K562 (cell line): ENCODE data around the gene CHST1. TPM values are rescaled to one million over a fixed set of nuclear protein-coding genes. Genes with fewer than 3 reads are reported as not detected.
A peak's percentile ranks its signal among the peaks of the same experiment; 100 is the strongest.

Experiments used
- ARID3A ChIP-seq: IDR thresholded peaks from 2 replicates; pipeline ENCODE4 v1.6.1; 2012; ENCODE audit warnings: low read depth, low read length, improper control_type of control experiment, borderline replicate concordance
- CBFB ChIP-seq: sonication (generic); formaldehyde crosslinking; IDR thresholded peaks from 2 replicates; pipeline ENCODE4 v1.4.0; 2020; ENCODE audit warnings: mild to moderate bottlenecking, missing genetic modification reagents
- CTBP1 ChIP-seq: fragments of 450-650 bp; IDR thresholded peaks from 2 replicates; pipeline ENCODE4 v1.6.1; 2016; ENCODE audit warnings: borderline replicate concordance
- ELF4 ChIP-seq: fragments of 450-650 bp; formaldehyde crosslinking; IDR thresholded peaks from 2 replicates; pipeline ENCODE4 v1.4.0; 2022; ENCODE audit warnings: missing genetic modification characterization
- ETS1 ChIP-seq: conservative IDR thresholded peaks from 2 replicates; pipeline ENCODE4 v1.6.1; 2011; ENCODE audit warnings: low read depth, mild to moderate bottlenecking, low read length; ENCODE audit not compliant: control insufficient read depth
- GABPB1 ChIP-seq: sonication (generic); formaldehyde crosslinking; IDR thresholded peaks from 2 replicates; pipeline ENCODE4 v1.8.0; 2022; ENCODE audit warnings: mild to moderate bottlenecking, missing genetic modification reagents
- GTF2B ChIP-seq: IDR thresholded peaks from 2 replicates; pipeline ENCODE4 v1.6.1; 2011; ENCODE audit not compliant: insufficient read length; ENCODE audit errors: extremely low read depth
- MAFG ChIP-seq: fragments of 450-650 bp; conservative IDR thresholded peaks from 2 replicates; pipeline ENCODE4 v1.6.1; 2016; ENCODE audit warnings: missing genetic modification characterization, missing compliant biosample characterization
- MTA2 ChIP-seq: fragments of 450-650 bp; IDR thresholded peaks from 2 replicates; pipeline ENCODE4 v1.6.1; 2016; ENCODE audit warnings: low read depth
- NFE2 ChIP-seq: IDR thresholded peaks from 2 replicates; pipeline ENCODE4 v1.6.1; 2014; ENCODE audit warnings: antibody characterized with exemption, low read depth
- SAFB2 ChIP-seq: fragments of 200-400 bp; formaldehyde crosslinking; IDR thresholded peaks from 2 replicates; pipeline ENCODE4 v1.6.1; 2018; ENCODE audit warnings: borderline replicate concordance, low read length, low read depth, moderate library complexity; ENCODE audit not compliant: severe bottlenecking
- SLC30A9 ChIP-seq: fragments of 250-450 bp; sonication (Bioruptor Pico); IDR thresholded peaks from 2 replicates; pipeline ENCODE4 v1.8.0; 2022; ENCODE audit warnings: mild to moderate bottlenecking, moderate library complexity
- TAF7 ChIP-seq: fragments of 450-650 bp; IDR thresholded peaks from 2 replicates; pipeline ENCODE4 v1.6.1; 2016; ENCODE audit warnings: missing genetic modification characterization, missing compliant biosample characterization
- TBL1XR1 ChIP-seq, 2 experiments: IDR thresholded peaks; 2 replicates each; pipeline ENCODE4 v1.6.1; 2012; ENCODE audit warnings: improper control_type of control experiment in 2 of 2, low read length in 2 of 2, mild to moderate bottlenecking in 1 of 2
- TFE3 ChIP-seq: fragments of 450-650 bp; formaldehyde crosslinking; IDR thresholded peaks from 2 replicates; pipeline ENCODE4 v1.4.0; 2020; ENCODE audit warnings: mild to moderate bottlenecking, mixed read lengths
- TSC22D4 ChIP-seq: fragments of 450-650 bp; IDR thresholded peaks from 2 replicates; pipeline ENCODE4 v1.6.1; 2016; ENCODE audit warnings: missing genetic modification characterization, missing biosample characterization, control low read depth
- U2AF1 ChIP-seq: fragments of 200-400 bp; formaldehyde crosslinking; optimal IDR thresholded peaks from 2 replicates; pipeline ENCODE3; 2017; ENCODE audit warnings: mild to moderate bottlenecking, low read depth, low read length, moderate library complexity
- ZBTB2 ChIP-seq: fragments of 450-650 bp; IDR thresholded peaks from 2 replicates; pipeline ENCODE4 v1.6.1; 2016; ENCODE audit warnings: antibody characterized with exemption
- ZNF316 ChIP-seq: fragments of 450-650 bp; IDR thresholded peaks from 2 replicates; pipeline ENCODE4 v1.6.1; 2016
- ZNF436 ChIP-seq: fragments of 250-450, 450-650 bp; sonication (Bioruptor Pico); formaldehyde crosslinking; IDR thresholded peaks from 2 replicates; pipeline ENCODE4 v1.7.0; 2020; ENCODE audit warnings: mild to moderate bottlenecking
- ZNF695 ChIP-seq: fragments of 450-650 bp; formaldehyde crosslinking; IDR thresholded peaks from 2 replicates; pipeline ENCODE4 v1.4.0; 2020; ENCODE audit warnings: mild to moderate bottlenecking, moderate library complexity
- ZNF766 ChIP-seq: fragments of 200-800 bp; sonication (Bioruptor generic); conservative IDR thresholded peaks from 2 replicates; pipeline ENCODE4 v1.6.1; 2016; ENCODE audit warnings: missing genetic modification characterization, missing compliant biosample characterization
- ZSCAN29 ChIP-seq: fragments of 450-650 bp; IDR thresholded peaks from 2 replicates; pipeline ENCODE4 v1.6.1; 2017
- polyA plus RNA-seq, 8 experiments: library from polyadenylated mRNA; depleted of rRNA in 4 of 8; stranded (reverse) in 5 of 8; unstranded in 3 of 8; fragments of >200 nt; fragmentation: Nextera tagmentation in 2 of 8; fragmentation: Illumina TruSeq in 1 of 8; extraction: Ambion mirVana in 2 of 8; extraction: Trizol in 1 of 8; gene quantifications; 2 replicates each; pipeline versions ENCODE4 v1.2.1 to v1.2.3, GENCODE V29; 2011 to 2014; ENCODE audit warnings: inconsistent platforms in 1 of 8, missing spikeins in 1 of 8
- total RNA-seq, 7 experiments: library from RNA; depleted of rRNA in 6 of 7; stranded (reverse); fragments of >200 nt in 6 of 7; fragmentation: Illumina TruSeq in 2 of 7; extraction: Trizol in 2 of 7; gene quantifications; 2 replicates each; pipeline versions ENCODE4 v1.2.1 to v1.2.3, GENCODE V29; 2011 to 2021; ENCODE audit warnings: low replicate concordance in 1 of 7

The CHST1 gene
- total and polyA plus RNA-seq, 9 of the 15 experiments (the other 6 are each of a cell fraction or from before 2014, with no cell fraction given): 0.04 to 0.32 (median 0.18) TPM; not detected in 4

GRCh38 chr11:45662665-45663485 is 2.5 kb downstream of the CHST1 start (continued):
- TF ChIP-seq SAFB2 (no peak), ZSCAN29 (no peak), ZNF436 (CRISPR knock-in tag) (no peak), NFE2 (peak; percentile 77), CBFB (no peak), ZBTB2 (no peak), SLC30A9 (CRISPR knock-in tag) (no peak), GTF2B (no peak), TSC22D4 (tag) (no peak), CTBP1 (no peak), GABPB1 (CRISPR knock-in tag) (no peak), MTA2 (no peak), ZNF766 (CRISPR knock-in tag) (no peak), U2AF1 (no peak), ARID3A (no peak), TFE3 (CRISPR knock-in tag) (no peak), ETS1 (no peak), TBL1XR1 (IDR thresholded peaks at IDR 0.05; ENCODE audit: low read length in 2 of 2) (no peak), TAF7 (tag) (no peak), ZNF695 (no peak), ELF4 (CRISPR knock-in tag) (no peak), MAFG (tag) (0 out of 2 replicates have a peak, but pooled peaks have one; percentile 33), ZNF316 (peak; percentile 19; the same call in 1 of the 2 replicates)
